Natural killer cell treated with Interleukin-12 subunit alpha and Interleukin-12 subunit beta and Interleukin-15 and Interleukin-18, amount 100 ng/mL, for 72 hours (primary cell): ENCODE results near the gene KDM3A. TPM values are rescaled to one million over a fixed set of nuclear protein-coding genes. Genes with fewer than 3 reads are reported as not detected.

Experiments
- ATAC-seq, 2 donors: fragments of 150-1000 bp; cut with Tn5 transposase in 1 of 2; sonication (Bioruptor Pico), chemical (Tn5 transposase) in 1 of 2; 2 replicates each; pipeline ENCODE4 v1.10.0; 2021
- DNase-seq: peaks from one replicate; pipeline ENCODE4 v3.0.0; 2022; ENCODE audit warnings: low spot score
- H3K27ac Mint-ChIP-seq, 2 donors: 1 replicate in 1 of 2; 2 replicates in 1 of 2; pipeline ENCODE4 v1.8.0; 2022; ENCODE audit warnings: mixed read lengths in 2 of 2, mild to moderate bottlenecking in 1 of 2, moderate library complexity in 1 of 2
- H3K27me3 Mint-ChIP-seq, 2 donors: 1 replicate in 1 of 2; 2 replicates in 1 of 2; pipeline ENCODE4 v1.8.0; 2022; ENCODE audit warnings: mixed read lengths in 2 of 2
- H3K36me3 Mint-ChIP-seq: one replicate; pipeline ENCODE4 v1.8.0; 2022; ENCODE audit warnings: mixed read lengths
- H3K4me1 Mint-ChIP-seq, 2 donors: 1 replicate in 1 of 2; 2 replicates in 1 of 2; pipeline ENCODE4 v1.8.0; 2022; ENCODE audit warnings: low read depth in 2 of 2, mixed read lengths in 2 of 2, mild to moderate bottlenecking in 1 of 2
- H3K4me3 Mint-ChIP-seq: one replicate; pipeline ENCODE4 v1.8.0; 2022; ENCODE audit warnings: mixed read lengths
- H3K9me3 Mint-ChIP-seq: 2 replicates; pipeline ENCODE4 v1.8.0; 2022; ENCODE audit warnings: mixed read lengths
- total RNA-seq, 2 donors: library from RNA; stranded (reverse); gene quantifications; one replicate each; pipeline ENCODE4 v1.2.3, GENCODE V29; 2022

Gene KDM3A
- total RNA-seq = 10 to 100 TPM; 44.6 to 74.3 TPM

DNA sequence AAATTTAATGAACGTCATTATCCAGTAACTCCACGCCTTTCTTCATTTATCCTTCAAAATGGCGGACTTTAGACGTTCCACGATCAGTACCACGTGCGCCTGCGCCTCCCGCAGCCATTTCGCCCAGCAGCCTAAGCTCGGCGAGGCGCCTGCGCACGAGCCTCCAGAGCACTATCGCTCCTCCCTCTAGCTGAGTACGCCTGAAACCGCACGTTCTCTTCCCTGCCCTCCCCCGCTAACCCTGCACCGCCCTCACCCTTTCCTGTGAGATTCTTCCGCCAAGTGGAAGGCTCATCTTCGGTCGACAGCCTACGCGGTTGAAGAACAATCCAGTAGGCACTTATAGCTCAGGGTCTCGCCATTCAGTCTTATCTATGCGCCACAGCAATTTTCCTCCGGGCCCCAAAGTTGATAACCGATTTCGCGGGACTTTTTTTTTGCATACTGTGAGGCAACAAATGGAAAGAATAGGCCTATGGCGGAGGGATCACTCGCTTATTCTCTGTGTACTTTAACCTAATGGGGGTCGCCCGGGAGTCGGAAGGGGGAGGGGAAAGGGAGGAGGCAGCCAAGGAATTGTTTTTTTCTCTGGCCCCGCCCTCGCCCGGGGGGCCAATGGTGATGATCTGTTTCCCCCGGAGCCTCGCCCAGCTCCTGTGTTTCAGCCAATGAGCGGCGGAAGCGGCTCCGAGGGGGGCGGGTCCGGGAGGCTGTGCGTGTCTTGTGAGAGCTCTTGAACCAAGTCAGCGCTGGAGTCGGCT lies at the start of gene KDM3A:
KDM3A (plus strand) TSS at position 741 of the 761 bp plus-strand sequence. CDS start 677 bp downstream, outside the sequence.
- Mint-ChIP-seq H3K27me3 (peaks cover 0 to 8% of the 10 kb centered on the region in 2 donors), H3K4me1 (peaks cover 37 to 49% of the 10 kb centered on the region in 2 donors), H3K36me3 (peaks cover 40% of the 10 kb centered on the region), H3K9me3 (peaks cover 4% of the 10 kb centered on the region), H3K27ac (peak within 1 kb of the TSS; percentile 97 to 100), H3K4me3 (peak within 1 kb of the TSS; percentile 91)
- ATAC-seq (peak; percentile 94 to 95), DNase-seq (peak; percentile 100)

- no peak overlapping the region for H3K4me3 Mint-ChIP-seq
- H3K27ac Mint-ChIP-seq = no peak overlapping the region
- peaks cover 13 to 45% of the 10 kb centered on the region in 2 donors for H3K27me3 Mint-ChIP-seq
- H3K9me3 Mint-ChIP-seq = peaks cover 6% of the 10 kb centered on the region
- DNase-seq (no peak), ATAC-seq (no peak)
- H3K4me1 Mint-ChIP-seq = peaks cover 0 to 7% of the 10 kb centered on the region in 2 donors
- H3K36me3 Mint-ChIP-seq = no peaks in the 10 kb centered on the region
These were observed 48.2 kb upstream of the KDM3A start for GRCh38 chr2:86392873-86393518.

GRCh38 chr2:86393521-86394491 lies 47.4 kb upstream of the KDM3A start:
- Mint-ChIP-seq H3K27ac (no peak overlapping the region), H3K4me3 (no peak overlapping the region), H3K36me3 (no peaks in the 10 kb centered on the region), H3K4me1 (peaks cover 0 to 7% of the 10 kb centered on the region in 2 donors), H3K27me3 (peaks cover 15 to 48% of the 10 kb centered on the region in 2 donors), H3K9me3 (peaks cover 6% of the 10 kb centered on the region)
- ATAC-seq = peak in 1 of 2 donors; percentile 28
- no peak for DNase-seq

DNA sequence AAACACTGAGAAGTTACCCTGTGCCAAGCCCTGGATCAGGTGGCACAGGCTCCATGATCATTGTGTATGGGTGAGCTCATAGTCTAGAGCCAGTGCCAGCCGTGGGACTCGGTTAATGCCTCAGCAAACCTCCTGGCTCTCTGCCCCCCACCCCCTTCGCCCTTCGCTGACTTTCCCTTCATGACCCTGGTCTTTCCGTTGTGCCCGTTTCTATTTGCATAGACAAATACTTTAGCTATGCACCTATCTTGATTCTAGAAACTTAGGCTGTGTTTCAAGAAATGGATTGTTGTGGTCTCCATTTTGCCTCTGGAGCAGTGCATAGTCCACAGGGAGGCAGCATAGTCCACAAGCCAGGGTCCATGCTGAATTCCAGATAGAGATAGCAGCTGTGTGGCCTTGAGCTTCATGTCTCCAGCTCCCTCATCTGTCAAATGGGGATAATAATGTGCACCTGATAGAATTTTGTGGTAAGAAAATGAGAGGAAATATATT lies 44.8 kb upstream of the KDM3A start:
- Mint-ChIP-seq H3K27me3 (peaks cover 16 to 36% of the 10 kb centered on the region in 2 donors), H3K9me3 (peaks cover 3% of the 10 kb centered on the region), H3K4me3 (no peak overlapping the region), H3K4me1 (peaks cover 0 to 7% of the 10 kb centered on the region in 2 donors), H3K27ac (no peak overlapping the region), H3K36me3 (no peaks in the 10 kb centered on the region)
- ATAC-seq (no peak), DNase-seq (no peak)

- H3K36me3 Mint-ChIP-seq = no peaks in the 10 kb centered on the region
- ATAC-seq = no peak
- H3K4me3 Mint-ChIP-seq = no peak overlapping the region
These were observed 43.2 kb upstream of the KDM3A start for GRCh38 chr2:86397986-86398385.

DNA sequence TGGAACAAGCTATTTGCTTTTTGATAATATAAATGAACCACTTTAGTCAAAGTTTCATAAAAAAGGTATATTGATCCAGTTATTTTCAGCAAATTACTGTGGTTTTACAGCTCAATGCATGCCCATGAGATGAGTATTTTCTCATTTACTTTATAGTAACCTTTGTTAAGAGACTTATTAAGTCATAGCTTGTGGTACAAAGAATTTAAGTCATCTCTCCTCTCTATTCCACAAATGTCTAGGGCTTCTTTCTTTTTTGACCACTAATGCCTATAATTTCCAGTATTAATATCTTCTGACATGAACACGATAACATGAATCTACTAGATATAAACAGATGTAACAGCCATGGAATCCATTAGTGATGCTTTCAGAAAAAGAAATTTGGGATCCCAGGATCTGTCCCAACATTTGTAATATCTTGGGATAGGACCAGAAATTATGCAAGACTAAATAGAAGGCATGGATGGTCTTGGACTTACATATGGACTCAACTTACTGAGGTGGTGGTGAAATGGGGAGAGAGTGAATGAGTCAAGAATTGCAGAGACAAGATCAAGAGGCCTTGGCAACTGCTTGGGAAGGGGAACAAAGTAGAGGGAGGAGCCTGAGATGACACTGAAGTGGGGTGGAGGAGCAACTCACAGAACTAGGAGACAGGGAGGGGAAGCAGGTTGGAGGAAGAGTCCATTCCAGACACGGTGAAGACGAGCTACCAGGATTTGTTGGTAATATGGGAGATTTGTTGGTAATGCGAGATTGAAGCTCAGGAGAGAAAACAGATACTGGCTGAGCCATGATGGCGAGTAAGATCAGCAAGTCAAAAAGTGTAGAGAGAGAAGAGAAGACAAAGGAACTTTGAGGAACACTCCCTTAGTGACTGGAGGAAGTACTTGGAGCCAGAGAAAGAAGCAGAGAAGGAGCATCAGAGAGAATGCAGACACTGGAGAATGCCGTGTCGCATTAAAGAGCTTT lies 42.4 kb upstream of the KDM3A start:
- Mint-ChIP-seq H3K4me3 (no peak overlapping the region), H3K27ac (no peak overlapping the region), H3K27me3 (peaks cover 18 to 37% of the 10 kb centered on the region in 2 donors), H3K36me3 (no peaks in the 10 kb centered on the region), H3K4me1 (peaks cover 0 to 2% of the 10 kb centered on the region in 2 donors), H3K9me3 (no peaks in the 10 kb centered on the region)
- DNase-seq = no peak
- ATAC-seq = no peak

More at GRCh38 chr2:86397986-86398385, 43.2 kb upstream of the KDM3A start:
- no peak overlapping the region for H3K27ac Mint-ChIP-seq
- no peaks in the 10 kb centered on the region for H3K9me3 Mint-ChIP-seq
- H3K4me1 Mint-ChIP-seq = peaks cover 0 to 7% of the 10 kb centered on the region in 2 donors
- peaks cover 16 to 31% of the 10 kb centered on the region in 2 donors for H3K27me3 Mint-ChIP-seq
- DNase-seq = no peak

GRCh38 chr2:86400321-86400720 lies 40.9 kb upstream of the KDM3A start:
- no peaks in the 10 kb centered on the region for H3K36me3 Mint-ChIP-seq
- no peak overlapping the region for H3K4me3 Mint-ChIP-seq
- peaks cover 18 to 37% of the 10 kb centered on the region in 2 donors for H3K27me3 Mint-ChIP-seq
- no peak overlapping the region for H3K27ac Mint-ChIP-seq
- H3K9me3 Mint-ChIP-seq = no peaks in the 10 kb centered on the region
- no peaks in the 10 kb centered on the region for H3K4me1 Mint-ChIP-seq
- ATAC-seq (no peak), DNase-seq (no peak)

DNA sequence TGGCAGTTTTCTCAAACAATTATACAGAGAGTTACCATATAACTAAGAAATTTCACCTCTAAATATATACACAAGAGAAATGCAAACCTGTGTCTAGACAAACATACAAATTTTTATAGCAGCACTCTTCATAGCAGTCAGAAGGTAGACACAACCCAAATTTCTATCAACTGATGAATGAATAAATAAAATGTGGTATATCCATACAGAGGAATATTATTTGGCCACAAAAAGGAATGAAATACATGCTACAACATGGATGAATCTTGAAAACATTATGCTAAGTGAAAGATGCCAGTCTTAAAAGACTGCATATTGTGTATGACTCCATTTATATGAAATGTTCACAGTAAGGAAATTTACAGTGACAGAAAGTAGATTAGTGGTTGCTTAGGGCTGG lies 30.6 kb upstream of the KDM3A start:
- DNase-seq (no peak), ATAC-seq (no peak)
- H3K36me3 Mint-ChIP-seq = peaks cover 14% of the 10 kb centered on the region
- H3K27ac Mint-ChIP-seq = no peak overlapping the region
- no peak overlapping the region for H3K4me3 Mint-ChIP-seq
- H3K27me3 Mint-ChIP-seq = peaks cover 42 to 55% of the 10 kb centered on the region in 2 donors
- peaks cover 6 to 8% of the 10 kb centered on the region in 2 donors for H3K4me1 Mint-ChIP-seq
- no peaks in the 10 kb centered on the region for H3K9me3 Mint-ChIP-seq

DNA sequence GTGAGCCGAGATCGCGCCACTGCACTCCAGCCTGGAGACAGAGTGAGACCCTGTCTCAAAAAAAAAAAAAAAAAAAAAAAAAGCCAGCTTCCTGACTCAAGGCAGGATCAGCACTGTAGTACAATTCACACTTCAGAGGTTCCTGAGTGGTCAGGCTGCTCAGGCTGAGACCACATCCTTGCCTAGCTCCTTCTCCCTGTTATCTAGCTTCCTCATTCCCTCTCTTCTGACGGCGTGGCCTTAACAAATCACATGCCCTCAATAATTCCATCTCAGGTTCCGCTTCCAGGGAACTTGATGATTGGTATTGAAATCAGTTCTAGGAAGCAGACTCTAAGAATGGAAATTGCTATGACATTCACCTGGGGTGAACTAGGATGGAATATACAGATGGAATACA lies 29.8 kb upstream of the KDM3A start:
- no peak for ATAC-seq
- Mint-ChIP-seq H3K27me3 (peaks cover 41 to 63% of the 10 kb centered on the region in 2 donors), H3K36me3 (peaks cover 14% of the 10 kb centered on the region), H3K9me3 (no peaks in the 10 kb centered on the region), H3K4me1 (peaks cover 6 to 8% of the 10 kb centered on the region in 2 donors), H3K4me3 (no peak overlapping the region), H3K27ac (no peak overlapping the region)
- DNase-seq = no peak

DNA sequence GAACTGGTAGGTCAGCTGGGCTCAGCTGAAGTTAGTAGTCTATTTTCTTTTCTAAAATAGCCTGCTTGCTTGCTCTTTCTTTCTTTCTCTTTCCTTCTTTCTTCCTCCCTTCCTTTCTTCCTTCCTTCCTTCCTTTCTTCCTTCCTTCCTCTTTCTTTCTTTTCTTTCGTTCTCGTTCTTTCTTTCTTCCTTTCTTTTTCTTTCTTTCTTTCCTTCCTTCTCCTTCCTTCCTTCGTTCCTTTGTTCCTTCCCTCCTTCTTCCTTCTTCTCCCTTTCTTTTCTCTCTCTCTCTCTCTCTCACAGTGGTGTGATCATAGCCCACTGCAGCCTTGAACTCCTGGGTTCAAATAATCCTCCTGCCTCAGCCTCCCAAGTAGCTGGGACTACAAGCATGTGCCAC lies 29.2 kb upstream of the KDM3A start:
- Mint-ChIP-seq H3K36me3 (peaks cover 14% of the 10 kb centered on the region), H3K4me1 (peaks cover 6 to 8% of the 10 kb centered on the region in 2 donors), H3K27me3 (peaks cover 41 to 68% of the 10 kb centered on the region in 2 donors), H3K9me3 (no peaks in the 10 kb centered on the region), H3K4me3 (no peak overlapping the region), H3K27ac (no peak overlapping the region)
- no peak for DNase-seq
- no peak for ATAC-seq

DNA sequence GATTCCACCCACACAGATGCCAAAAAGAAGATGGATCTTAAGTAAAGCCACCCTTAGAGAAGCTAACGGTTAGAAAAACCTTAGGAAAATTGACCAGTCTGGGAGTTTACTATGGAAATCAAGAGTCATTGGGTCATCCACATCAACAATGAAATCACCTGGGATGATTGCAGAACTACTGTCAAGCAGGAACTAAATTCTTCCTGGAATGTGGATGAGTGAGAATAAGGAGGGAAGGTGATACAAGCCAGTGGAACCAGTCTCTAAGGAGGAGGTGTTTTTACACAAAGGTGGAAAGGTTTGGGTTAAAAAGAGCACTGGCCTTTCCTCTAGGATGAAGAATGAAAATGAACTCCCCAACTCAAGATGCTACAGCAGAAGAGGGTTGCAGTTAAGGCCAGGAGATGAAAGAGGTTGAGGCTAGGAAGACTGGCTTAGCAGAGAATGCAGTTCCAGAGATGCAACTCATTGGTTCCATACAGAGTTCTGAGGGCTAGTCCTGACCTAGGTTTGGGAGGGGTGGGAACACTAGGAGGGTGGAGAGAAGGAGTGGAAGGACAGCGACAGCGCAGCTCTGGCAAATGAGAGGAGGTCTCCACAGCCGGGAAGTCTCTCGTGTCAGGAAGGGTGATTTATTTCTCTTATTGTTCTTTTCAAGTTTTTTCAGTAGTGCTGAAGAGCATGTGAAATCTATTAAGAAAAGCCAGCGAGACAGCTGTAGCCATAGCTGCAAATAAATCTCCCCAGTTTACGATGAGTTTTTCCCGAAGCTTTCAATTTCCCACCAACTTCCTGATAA lies 27.7 kb upstream of the KDM3A start:
- Mint-ChIP-seq H3K9me3 (no peaks in the 10 kb centered on the region), H3K36me3 (peaks cover 14% of the 10 kb centered on the region), H3K4me3 (no peak overlapping the region), H3K4me1 (peaks cover 6 to 8% of the 10 kb centered on the region in 2 donors), H3K27me3 (peaks cover 41 to 68% of the 10 kb centered on the region in 2 donors), H3K27ac (no peak overlapping the region)
- DNase-seq (no peak), ATAC-seq (no peak)

- ATAC-seq = no peak
These were observed 26.2 kb upstream of the KDM3A start for GRCh38 chr2:86414996-86415395.

More at GRCh38 chr2:86414996-86415395, 26.2 kb upstream of the KDM3A start:
- peaks cover 6 to 8% of the 10 kb centered on the region in 2 donors for H3K4me1 Mint-ChIP-seq
- no peak overlapping the region for H3K4me3 Mint-ChIP-seq
- H3K27me3 Mint-ChIP-seq = peaks cover 35 to 62% of the 10 kb centered on the region in 2 donors
- no peak overlapping the region for H3K27ac Mint-ChIP-seq
- peaks cover 14% of the 10 kb centered on the region for H3K36me3 Mint-ChIP-seq
- no peaks in the 10 kb centered on the region for H3K9me3 Mint-ChIP-seq
- no peak for DNase-seq
